GM18526 (cell line): Measurements from ENCODE around the gene COPS8.

ENCODE experiments used
- POLR2A ChIP-seq: IDR thresholded peaks from 3 replicates; pipeline ENCODE4 v1.6.1; 2011; ENCODE audit not compliant: insufficient read length; ENCODE audit errors: extremely low read depth

COPS8 gene

DNA sequence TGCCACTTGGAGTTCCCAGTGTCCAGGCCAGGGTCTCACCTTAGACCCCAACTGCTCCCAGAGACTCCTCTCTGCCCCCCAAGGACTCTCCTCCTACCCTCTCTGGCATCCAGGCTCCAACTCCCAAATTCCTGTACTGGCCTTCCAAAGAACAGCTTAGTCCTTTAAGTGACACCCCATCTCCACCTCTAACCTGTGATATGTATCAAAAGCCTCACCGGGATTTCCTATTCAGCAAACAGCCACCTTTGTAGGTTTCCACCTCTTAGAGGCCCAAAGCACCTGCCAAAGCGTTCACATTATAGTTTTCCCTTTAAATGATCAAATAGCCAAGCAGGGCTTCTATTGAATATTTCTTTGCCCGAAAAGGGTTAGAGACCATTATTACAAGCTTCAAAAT, 2.7 kb upstream of the COPS8 start:
- TF ChIP-seq POLR2A = no peak

DNA sequence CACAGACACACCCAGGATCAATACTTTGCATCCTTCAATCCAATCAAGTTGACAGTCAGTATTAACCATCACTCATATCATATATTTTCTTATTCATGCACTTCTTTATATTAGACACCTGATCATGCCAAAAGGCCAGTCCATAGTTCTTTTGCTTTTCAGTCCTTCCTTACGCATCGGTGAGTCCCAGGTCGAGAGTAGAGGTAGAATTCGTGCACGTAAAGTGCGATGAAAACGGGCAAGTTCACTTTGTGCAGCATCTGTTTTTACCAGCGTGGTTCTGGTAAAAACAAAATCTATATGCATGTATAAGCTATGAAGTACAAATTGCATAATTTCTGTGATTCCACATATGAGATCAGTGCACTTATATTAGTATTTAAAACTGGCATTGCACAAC, 1.2 kb upstream of the COPS8 start:
- TF ChIP-seq POLR2A = no peak

DNA sequence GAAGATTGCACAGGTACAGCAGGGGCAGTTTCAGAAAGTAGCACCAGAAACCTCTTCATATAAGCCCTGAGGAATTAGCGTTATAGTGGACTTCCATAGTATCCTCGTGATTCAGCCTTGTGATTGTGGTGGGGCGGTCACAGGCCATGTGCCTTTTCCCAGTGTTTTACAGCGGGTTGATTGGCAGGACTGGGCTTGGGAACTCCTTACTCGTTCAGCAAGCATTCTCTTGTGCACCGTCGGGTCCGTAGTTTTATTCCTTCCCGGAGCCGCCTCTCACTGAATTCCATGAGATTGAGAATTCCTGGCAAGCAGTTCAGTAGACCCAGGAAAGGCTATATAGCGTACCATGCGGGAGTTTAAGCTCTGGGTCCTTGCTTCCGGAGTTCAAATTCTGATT, 5.2 kb downstream of the COPS8 start:
- TF ChIP-seq POLR2A = no peak

DNA sequence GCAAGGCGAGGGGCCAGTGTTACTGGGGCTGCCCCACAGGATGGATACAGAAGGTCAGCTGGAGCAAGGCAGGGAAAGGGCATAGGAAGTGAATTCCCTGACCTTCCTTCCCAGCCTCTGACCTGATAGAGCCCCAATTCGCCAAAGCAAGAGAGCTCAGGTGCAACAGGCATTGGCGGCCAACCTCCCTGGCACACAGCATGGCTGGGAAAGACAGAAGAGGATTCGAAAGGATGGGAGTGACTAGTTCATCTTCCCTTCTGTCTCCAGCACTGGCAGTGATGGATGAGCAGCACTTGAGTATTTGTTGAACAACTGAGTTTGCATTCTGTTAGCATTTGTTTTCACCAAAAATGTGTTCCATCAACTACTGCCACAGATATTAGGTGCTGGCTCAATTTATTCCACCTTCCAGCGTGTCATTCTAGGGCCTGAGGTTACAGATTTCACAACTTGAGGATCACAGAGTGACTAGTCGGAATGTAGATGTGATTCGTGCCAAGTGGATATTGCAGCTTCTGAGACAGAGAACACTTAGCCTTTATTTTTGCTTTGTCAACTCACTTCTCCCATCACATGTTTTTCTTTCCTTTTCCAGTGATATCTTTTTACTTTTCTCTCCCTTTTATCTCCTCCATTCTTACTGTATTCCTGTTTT, 6.2 kb downstream of the COPS8 start:
- no peak for TF ChIP-seq POLR2A

GRCh38 chr2:237092506-237092905, 6.8 kb downstream of the COPS8 start:
- TF ChIP-seq POLR2A = no peak

- TF ChIP-seq POLR2A = no peak
These were observed 7.5 kb downstream of the COPS8 start for GRCh38 chr2:237092920-237093781.

GRCh38 chr2:237096201-237096600, 10.5 kb downstream of the COPS8 start:
- TF ChIP-seq POLR2A = no peak

GRCh38 chr2:237096911-237097310, 11.2 kb downstream of the COPS8 start:
- no peak for TF ChIP-seq POLR2A

GRCh38 chr2:237097326-237097910, 11.7 kb downstream of the COPS8 start:
- no peak for TF ChIP-seq POLR2A

GRCh38 chr2:237097911-237098702, 12.4 kb downstream of the COPS8 start:
- no peak for TF ChIP-seq POLR2A

GRCh38 chr2:237099804-237100203, 14.1 kb downstream of the COPS8 start:
- no peak for TF ChIP-seq POLR2A

DNA sequence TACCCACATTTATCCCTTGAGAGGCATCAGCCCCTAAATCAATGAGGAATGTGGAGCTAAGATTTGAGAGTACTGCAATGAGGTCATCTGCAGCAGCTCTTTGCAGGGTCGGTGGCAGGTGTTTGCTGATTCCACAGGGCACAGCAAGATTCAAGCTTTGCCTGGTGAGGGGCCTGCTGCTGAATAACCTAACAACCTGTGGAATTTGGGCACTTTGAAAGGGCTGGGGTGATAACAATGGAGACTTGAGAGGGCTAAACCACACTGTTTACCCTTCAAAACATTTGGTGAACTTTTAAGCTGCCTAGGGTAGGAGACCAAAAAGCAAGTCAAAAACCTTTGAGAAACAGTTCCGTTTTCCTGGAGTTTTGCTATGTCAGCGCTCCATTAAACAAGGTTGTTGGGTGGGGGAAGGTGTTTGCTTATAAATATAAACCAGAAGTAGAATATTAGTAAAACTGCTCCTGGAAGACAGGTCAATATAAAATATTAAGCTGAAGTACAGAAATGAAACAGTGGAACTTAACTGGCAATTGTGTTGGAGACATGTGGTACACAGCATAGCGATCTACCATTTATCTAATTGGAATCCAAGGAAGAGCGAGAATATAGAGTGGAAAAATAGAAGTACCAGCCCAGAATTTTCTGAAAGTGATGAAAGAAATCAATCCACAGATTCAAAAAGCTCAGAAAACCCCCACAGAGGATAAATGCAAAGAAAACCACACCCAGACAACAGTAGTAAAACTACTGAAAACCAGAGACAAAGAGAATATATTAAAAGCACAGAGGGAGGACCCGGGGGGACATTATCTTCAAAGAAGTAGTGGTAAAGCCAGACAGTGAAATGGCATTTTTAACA, 15.7 kb downstream of the COPS8 start:
- TF ChIP-seq POLR2A = no peak

DNA sequence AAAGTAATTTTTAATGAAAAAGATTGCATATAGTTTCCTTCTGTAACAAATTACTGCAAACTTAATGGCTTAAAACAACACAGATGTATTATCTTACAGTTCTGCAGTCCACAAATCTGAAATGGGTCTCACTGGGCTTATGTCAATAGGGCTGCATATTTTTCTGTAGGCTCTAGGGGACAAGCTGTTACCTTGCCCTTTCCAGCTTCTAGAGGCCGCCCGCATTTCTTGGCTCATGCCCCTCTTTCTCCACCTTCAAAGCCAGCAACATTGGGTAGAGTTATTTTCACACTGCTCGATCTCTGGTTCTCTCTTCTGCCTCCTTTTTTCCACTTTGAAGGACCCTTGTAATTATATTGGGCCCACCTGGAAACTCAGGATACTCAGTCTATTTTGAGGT, 16.7 kb downstream of the COPS8 start:
- TF ChIP-seq POLR2A = no peak

GRCh38 chr2:237109421-237109934, 23.8 kb downstream of the COPS8 start:
- no peak for TF ChIP-seq POLR2A
